Medulla oblongata (tissue), 1 donor: Measurements from ENCODE around the gene DNAJB4.
"Not testable (repeated sequence)": the region's sequence is repeated elsewhere in the genome, so short reads cannot be mapped to it uniquely, and the experiment has no call there.

Source experiments
- DNase-seq: peaks from one replicate; pipeline ENCODE4 v3.0.0-alpha.2; 2015; ENCODE audit errors: extremely low spot score

The DNAJB4 gene

DNA sequence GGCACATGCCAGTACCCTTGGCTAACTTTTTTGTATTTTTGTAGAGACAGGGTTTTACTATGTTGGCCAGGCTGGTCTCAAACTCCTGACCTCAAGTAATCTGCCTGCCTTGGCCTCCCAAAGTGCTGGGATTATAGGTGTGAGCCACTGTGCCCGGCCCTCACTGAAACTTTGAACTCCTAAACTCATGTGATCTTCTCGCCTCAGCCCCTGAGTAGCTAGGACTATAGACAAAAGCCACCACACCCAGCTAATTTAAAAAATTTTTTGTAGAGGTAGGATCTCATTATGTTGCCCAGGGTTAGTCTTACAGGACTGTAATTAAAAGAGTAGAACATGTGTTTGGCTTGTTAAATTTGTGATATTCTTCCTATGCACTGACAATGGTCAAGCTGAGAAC lies 60.1 kb downstream of the DNAJB4 start:
- not testable (repeated sequence) for DNase-seq
